HG03039 (cell line): Measurements from ENCODE around the gene ARHGAP22.
"Not testable (repeated sequence)": the region's sequence is repeated elsewhere in the genome, so short reads cannot be mapped to it uniquely, and the experiment has no call there.

Experiments used
- ATAC-seq: cut with Tn5 transposase; IDR thresholded peaks from one replicate; pipeline ENCODE4 v1.9.1; 2021; ENCODE audit warnings: mild to moderate bottlenecking, moderate library complexity; ENCODE audit not compliant: unreplicated experiment

The ARHGAP22 gene

GRCh38 chr10:48442090-48442808, 162.6 kb downstream of the ARHGAP22 start:
- ATAC-seq, result no peak

GRCh38 chr10:48440771-48441170, 164.1 kb downstream of the ARHGAP22 start:
- ATAC-seq, result no peak

GRCh38 chr10:48439581-48440041, 165.3 kb downstream of the ARHGAP22 start:
- no peak for ATAC-seq

GRCh38 chr10:48439031-48439430, 165.8 kb downstream of the ARHGAP22 start:
- no peak for ATAC-seq

GRCh38 chr10:48437546-48437945, 167.3 kb downstream of the ARHGAP22 start:
- ATAC-seq, result no peak

GRCh38 chr10:48431871-48432270, 173.0 kb downstream of the ARHGAP22 start:
- ATAC-seq, result no peak

GRCh38 chr10:48430402-48430993, 174.4 kb downstream of the ARHGAP22 start:
- no peak for ATAC-seq

- no peak for ATAC-seq
Measured at GRCh38 chr10:48429309-48429708, 175.6 kb downstream of the ARHGAP22 start.

GRCh38 chr10:48428896-48429295, 176.0 kb downstream of the ARHGAP22 start:
- no peak for ATAC-seq

GRCh38 chr10:48423884-48424283, 181.0 kb downstream of the ARHGAP22 start:
- no peak for ATAC-seq

- ATAC-seq, result not testable (repeated sequence)
Measured at GRCh38 chr10:48421862-48422261, 183.0 kb downstream of the ARHGAP22 start.

- no peak for ATAC-seq
Measured at GRCh38 chr10:48419714-48420113, 185.2 kb downstream of the ARHGAP22 start.

GRCh38 chr10:48418189-48418788, 186.6 kb downstream of the ARHGAP22 start:
- ATAC-seq, result no peak

- ATAC-seq, result no peak
Measured at GRCh38 chr10:48417374-48417773, 187.5 kb downstream of the ARHGAP22 start.

GRCh38 chr10:48416584-48417232, 188.2 kb downstream of the ARHGAP22 start:
- ATAC-seq, result no peak

GRCh38 chr10:48414778-48415177, 190.1 kb downstream of the ARHGAP22 start:
- ATAC-seq, result no peak

GRCh38 chr10:48414160-48414559, 190.7 kb downstream of the ARHGAP22 start:
- ATAC-seq, result no peak

GRCh38 chr10:48412933-48413332, 191.9 kb downstream of the ARHGAP22 start:
- no peak for ATAC-seq

GRCh38 chr10:48412081-48412480, 192.8 kb downstream of the ARHGAP22 start:
- no peak for ATAC-seq

- ATAC-seq, result no peak
Measured at GRCh38 chr10:48411510-48411909, 193.4 kb downstream of the ARHGAP22 start.

GRCh38 chr10:48410503-48410902, 194.4 kb downstream of the ARHGAP22 start:
- no peak for ATAC-seq

GRCh38 chr10:48406658-48407057, 198.2 kb downstream of the ARHGAP22 start:
- no peak for ATAC-seq
